WI38 (cell line): ENCODE results near the gene NAALADL1.

Source experiments
- H3K4me3 ChIP-seq: 2 replicates; pipeline ENCODE4 v1.5.1; 2011; ENCODE audit warnings: low read depth, mild to moderate bottlenecking, control low read depth, low read length
- CTCF ChIP-seq: IDR thresholded peaks from 2 replicates; pipeline ENCODE4 v1.5.1; 2012; ENCODE audit warnings: low read depth, mild to moderate bottlenecking, control low read depth, low read length

The NAALADL1 gene

GRCh38 chr11:65100674-65101350 lies 42.5 kb upstream of the NAALADL1 start:
- no peak overlapping the region for H3K4me3 ChIP-seq
- no peak for TF ChIP-seq CTCF

- TF ChIP-seq CTCF = no peak
- peak overlapping the region; percentile 78 for H3K4me3 ChIP-seq
Observed at GRCh38 chr11:65096926-65097325, 38.6 kb upstream of the NAALADL1 start.

GRCh38 chr11:65095974-65096806 lies 37.8 kb upstream of the NAALADL1 start, which contains the start of gene VPS51:
Gene VPS51, plus strand, starts transcription at chr11:65096214. Its CDS starts 37 bp downstream, at chr11:65096251.
- H3K4me3 ChIP-seq = peak within 1 kb of the TSS; percentile 78
- no peak for TF ChIP-seq CTCF

GRCh38 chr11:65095427-65095826 lies 37.1 kb upstream of the NAALADL1 start:
- H3K4me3 ChIP-seq = peak overlapping the region; percentile 78
- TF ChIP-seq CTCF = no peak

- H3K4me3 ChIP-seq = no peak overlapping the region
- no peak for TF ChIP-seq CTCF
Observed at GRCh38 chr11:65090628-65091027, 32.3 kb upstream of the NAALADL1 start.

GRCh38 chr11:65089621-65090020 lies 31.3 kb upstream of the NAALADL1 start:
- TF ChIP-seq CTCF = no peak
- H3K4me3 ChIP-seq = no peak overlapping the region

- H3K4me3 ChIP-seq = no peak overlapping the region
- TF ChIP-seq CTCF = no peak
Observed at GRCh38 chr11:65087827-65088226, 29.5 kb upstream of the NAALADL1 start.
